CD14-positive monocyte (primary cell): ENCODE measurements around the gene SETDB1. TPM values are rescaled to one million over a fixed set of nuclear protein-coding genes. Genes with fewer than 3 reads are reported as not detected.

Experiments used
- DNase-seq, 3 donors: peaks; one replicate each; pipeline ENCODE4 v3.0.0-alpha.2; 2011 to 2022
- H2AFZ ChIP-seq: 2 replicates; pipeline ENCODE4 v1.6.0; 2012; ENCODE audit warnings: mild to moderate bottlenecking, low read depth, low read length, inconsistent platforms; ENCODE audit not compliant: insufficient read depth, poor library complexity, severe bottlenecking
- H3K27ac ChIP-seq, 2 donors: 1 replicate in 1 of 2; 2 replicates in 1 of 2; pipeline ENCODE4 v1.5.1; 2012 to 2013; ENCODE audit warnings: low read length in 2 of 2, control low read depth in 1 of 2, inconsistent platforms in 1 of 2, low read depth in 1 of 2, mild to moderate bottlenecking in 1 of 2
- H3K27me3 ChIP-seq, 2 donors: one replicate each; pipeline versions ENCODE4 v1.6.0 to v1.6.1; 2011 to 2013; ENCODE audit warnings: low read length in 2 of 2; ENCODE audit not compliant: control insufficient read depth in 2 of 2, insufficient read depth in 2 of 2
- H3K36me3 ChIP-seq, 2 donors: replicated peaks in 1 of 2; 1 replicate in 1 of 2; 2 replicates in 1 of 2; pipeline versions ENCODE4 v1.5.1 to v1.6.1; 2012 to 2013; ENCODE audit warnings: low read length in 2 of 2, control low read depth in 1 of 2, inconsistent platforms in 1 of 2, mild to moderate bottlenecking in 1 of 2; ENCODE audit not compliant: insufficient read depth in 2 of 2, control insufficient read depth in 1 of 2
- H3K4me1 ChIP-seq, 2 donors: 1 replicate in 1 of 2; 2 replicates in 1 of 2; pipeline versions ENCODE4 v1.5.1 to v1.6.1; 2012 to 2013; ENCODE audit warnings: low read length in 2 of 2, control low read depth in 1 of 2, inconsistent platforms in 1 of 2, mild to moderate bottlenecking in 1 of 2, moderate library complexity in 1 of 2; ENCODE audit not compliant: insufficient read depth in 2 of 2, control insufficient read depth in 1 of 2
- H3K4me2 ChIP-seq: replicated peaks from 2 replicates; pipeline ENCODE3; 2012; ENCODE audit warnings: low read length, moderate library complexity, mild to moderate bottlenecking; ENCODE audit not compliant: poor library complexity, severe bottlenecking; ENCODE audit errors: extremely low read depth
- H3K4me3 ChIP-seq, 3 experiments: fragments of 200-600 bp in 1 of 3; sonication (generic) in 1 of 3; replicated peaks in 1 of 3; 1 replicate in 2 of 3; 2 replicates in 1 of 3; pipeline ENCODE4 v1.5.1; 2011 to 2013; ENCODE audit warnings: low read length in 3 of 3, mild to moderate bottlenecking in 3 of 3, control low read depth in 2 of 3, low read depth in 2 of 3, inconsistent platforms in 1 of 3, moderate library complexity in 1 of 3
- H3K79me2 ChIP-seq: 2 replicates; pipeline ENCODE4 v1.6.0; 2012; ENCODE audit warnings: mild to moderate bottlenecking, control low read depth, inconsistent platforms, low read length, moderate library complexity; ENCODE audit not compliant: insufficient read depth
- H3K9ac ChIP-seq: 2 replicates; pipeline ENCODE4 v1.6.0; 2017; ENCODE audit warnings: low read length, mild to moderate bottlenecking; ENCODE audit not compliant: insufficient read depth, poor library complexity, severe bottlenecking
- H3K9me3 ChIP-seq, 2 donors: replicated peaks in 1 of 2; 1 replicate in 1 of 2; 2 replicates in 1 of 2; pipeline versions ENCODE4 v1.5.1 to v1.6.1; 2012 to 2013; ENCODE audit warnings: low read length in 2 of 2, control low read depth in 1 of 2; ENCODE audit not compliant: control insufficient read depth in 1 of 2, insufficient read depth in 1 of 2
- H4K20me1 ChIP-seq: 2 replicates; pipeline ENCODE4 v1.6.0; 2012; ENCODE audit warnings: mild to moderate bottlenecking, low read length, control low read depth, moderate library complexity; ENCODE audit not compliant: insufficient read depth
- H3K27ac Mint-ChIP-seq, 7 donors: one replicate each; pipeline ENCODE4 v1.8.0; 2020; ENCODE audit warnings: mild to moderate bottlenecking in 7 of 7, mixed read lengths in 7 of 7, moderate library complexity in 6 of 7, inconsistent platforms in 2 of 7
- H3K27me3 Mint-ChIP-seq, 3 donors: one replicate each; pipeline ENCODE4 v1.8.0; 2021 to 2022; ENCODE audit warnings: low read depth in 3 of 3, mild to moderate bottlenecking in 3 of 3, mixed read lengths in 3 of 3, moderate library complexity in 3 of 3, inconsistent platforms in 1 of 3
- H3K36me3 Mint-ChIP-seq, 2 donors: one replicate each; pipeline ENCODE4 v1.8.0; 2020; ENCODE audit warnings: mixed read lengths in 2 of 2, inconsistent platforms in 1 of 2, mild to moderate bottlenecking in 1 of 2
- H3K4me1 Mint-ChIP-seq: one replicate; pipeline ENCODE4 v1.8.0; 2020; ENCODE audit warnings: mild to moderate bottlenecking, mixed read lengths
- H3K4me3 Mint-ChIP-seq, 2 donors: one replicate each; pipeline ENCODE4 v1.8.0; 2020; ENCODE audit warnings: mild to moderate bottlenecking in 2 of 2, mixed read lengths in 2 of 2, moderate library complexity in 1 of 2
- H3K9me3 Mint-ChIP-seq, 7 donors: one replicate each; pipeline ENCODE4 v1.8.0; 2020 to 2022; ENCODE audit warnings: mixed read lengths in 7 of 7, mild to moderate bottlenecking in 6 of 7, moderate library complexity in 6 of 7, inconsistent platforms in 2 of 7
- CTCF ChIP-seq: fragments of 200-600 bp; IDR thresholded peaks from one replicate; pipeline ENCODE4 v1.8.0; 2022; ENCODE audit warnings: antibody characterized with exemption, mild to moderate bottlenecking
- WGBS: methylation state at CpG from one replicate; pipeline ENCODE4 v1.1.5; 2013; ENCODE audit warnings: missing lambda C conversion rate; ENCODE audit not compliant: insufficient coverage; 5-methylcytosine and 5-hydroxymethylcytosine counted together
- intact Hi-C, 2 donors: fragments of 100-400 bp; cut with micrococcal nuclease; formaldehyde crosslinking; loops; one replicate each; pipeline versions ENCODE4 v1.15.0 to v1.15.1; 2023
- polyA plus RNA-seq, 3 donors: library from polyadenylated mRNA; depleted of rRNA in 1 of 3; unstranded in 2 of 3; stranded (reverse) in 1 of 3; fragments of 300-500 nt in 2 of 3; fragments of >200 nt in 1 of 3; fragmentation: Illumina TruSeq in 2 of 3; gene quantifications; 1 replicate in 2 of 3; 2 replicates in 1 of 3; pipeline ENCODE4 v1.2.3, GENCODE V29; 2012 to 2021

The SETDB1 gene
- polyA plus RNA-seq, 3 donors, result 13.9 to 69.4 (median 15.5) TPM

- Mint-ChIP-seq H3K4me3 (no peak overlapping the region), H3K27me3 (peaks cover 0 to 2% (median 0%) of the 10 kb centered on the region in 3 donors), H3K27ac (peak overlapping the region in 4 of 7 donors; percentile 42 to 64 (median 62)), H3K9me3 (no peaks in the 10 kb centered on the region), H3K36me3 (peaks cover 86 to 93% of the 10 kb centered on the region in 2 donors), H3K4me1 (peaks cover 2% of the 10 kb centered on the region)
- Histone ChIP-seq H3K36me3 (peaks cover 94 to 98% of the 10 kb centered on the region in 2 donors), H3K4me2 (no peak overlapping the region), H3K27me3 (no peaks in the 10 kb centered on the region), H3K9me3 (no peaks in the 10 kb centered on the region), H3K27ac (peak overlapping the region in 1 of 2 donors; percentile 60), H3K4me1 (no peaks in the 10 kb centered on the region), H3K9ac (no peak overlapping the region), H4K20me1 (peaks cover 53% of the 10 kb centered on the region), H3K79me2 (peaks cover 5% of the 10 kb centered on the region), H2AFZ (no peak overlapping the region), H3K4me3 (no peak overlapping the region)
- TF ChIP-seq CTCF, result no peak
- no CpG with 5 or more reads among the region's 4 CpGs for WGBS
- DNase-seq, result no peak
- intact Hi-C loops, result no loop called here
These were observed 35.6 kb downstream of the SETDB1 start for GRCh38 chr1:150961756-150962155.

- DNase-seq, result no peak
These were observed 37.4 kb downstream of the SETDB1 start for GRCh38 chr1:150963321-150964163.

More at GRCh38 chr1:150963321-150964163, 37.4 kb downstream of the SETDB1 start:
- Histone ChIP-seq H3K36me3 (peaks cover 96 to 98% of the 10 kb centered on the region in 2 donors), H3K4me3 (no peak overlapping the region), H3K9me3 (no peaks in the 10 kb centered on the region), H3K4me2 (no peak overlapping the region), H2AFZ (no peak overlapping the region), H3K27ac (peak overlapping the region in 1 of 2 donors; percentile 60), H4K20me1 (peaks cover 67% of the 10 kb centered on the region), H3K27me3 (no peaks in the 10 kb centered on the region), H3K4me1 (no peaks in the 10 kb centered on the region), H3K79me2 (peaks cover 19% of the 10 kb centered on the region), H3K9ac (no peak overlapping the region)
- H3K4me1 Mint-ChIP-seq, result peaks cover 2% of the 10 kb centered on the region
- H3K27ac Mint-ChIP-seq, result peak overlapping the region in 5 of 7 donors; percentile 7 to 71 (median 44)
- H3K4me3 Mint-ChIP-seq, result no peak overlapping the region
- intact Hi-C loops, result no loop called here
- WGBS, result no CpG with 5 or more reads among the region's 10 CpGs
- peaks cover 91 to 94% of the 10 kb centered on the region in 2 donors for H3K36me3 Mint-ChIP-seq
- H3K9me3 Mint-ChIP-seq, result no peaks in the 10 kb centered on the region
- TF ChIP-seq CTCF, result no peak
- H3K27me3 Mint-ChIP-seq, result no peaks in the 10 kb centered on the region
